GM12801 (cell line): ENCODE data around the gene TRAK1.

Experiments used
- TF ChIP-seq, protein P1 (sequence below): IDR thresholded peaks from one replicate; pipeline ENCODE4 v1.5.1; 2011; ENCODE audit warnings: control low read depth; ENCODE audit not compliant: insufficient read length; ENCODE audit errors: extremely low read depth

Gene TRAK1

GRCh38 chr3:42118762-42119361 lies 27.7 kb downstream of the TRAK1 start:
- TF ChIP-seq, protein P1, sequence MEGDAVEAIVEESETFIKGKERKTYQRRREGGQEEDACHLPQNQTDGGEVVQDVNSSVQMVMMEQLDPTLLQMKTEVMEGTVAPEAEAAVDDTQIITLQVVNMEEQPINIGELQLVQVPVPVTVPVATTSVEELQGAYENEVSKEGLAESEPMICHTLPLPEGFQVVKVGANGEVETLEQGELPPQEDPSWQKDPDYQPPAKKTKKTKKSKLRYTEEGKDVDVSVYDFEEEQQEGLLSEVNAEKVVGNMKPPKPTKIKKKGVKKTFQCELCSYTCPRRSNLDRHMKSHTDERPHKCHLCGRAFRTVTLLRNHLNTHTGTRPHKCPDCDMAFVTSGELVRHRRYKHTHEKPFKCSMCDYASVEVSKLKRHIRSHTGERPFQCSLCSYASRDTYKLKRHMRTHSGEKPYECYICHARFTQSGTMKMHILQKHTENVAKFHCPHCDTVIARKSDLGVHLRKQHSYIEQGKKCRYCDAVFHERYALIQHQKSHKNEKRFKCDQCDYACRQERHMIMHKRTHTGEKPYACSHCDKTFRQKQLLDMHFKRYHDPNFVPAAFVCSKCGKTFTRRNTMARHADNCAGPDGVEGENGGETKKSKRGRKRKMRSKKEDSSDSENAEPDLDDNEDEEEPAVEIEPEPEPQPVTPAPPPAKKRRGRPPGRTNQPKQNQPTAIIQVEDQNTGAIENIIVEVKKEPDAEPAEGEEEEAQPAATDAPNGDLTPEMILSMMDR: no peak

GRCh38 chr3:42119561-42120355 lies 28.6 kb downstream of the TRAK1 start:
- TF ChIP-seq, protein P1: no peak

- TF ChIP-seq, protein P1: no peak
These were observed 29.7 kb downstream of the TRAK1 start for GRCh38 chr3:42120866-42121265.

DNA sequence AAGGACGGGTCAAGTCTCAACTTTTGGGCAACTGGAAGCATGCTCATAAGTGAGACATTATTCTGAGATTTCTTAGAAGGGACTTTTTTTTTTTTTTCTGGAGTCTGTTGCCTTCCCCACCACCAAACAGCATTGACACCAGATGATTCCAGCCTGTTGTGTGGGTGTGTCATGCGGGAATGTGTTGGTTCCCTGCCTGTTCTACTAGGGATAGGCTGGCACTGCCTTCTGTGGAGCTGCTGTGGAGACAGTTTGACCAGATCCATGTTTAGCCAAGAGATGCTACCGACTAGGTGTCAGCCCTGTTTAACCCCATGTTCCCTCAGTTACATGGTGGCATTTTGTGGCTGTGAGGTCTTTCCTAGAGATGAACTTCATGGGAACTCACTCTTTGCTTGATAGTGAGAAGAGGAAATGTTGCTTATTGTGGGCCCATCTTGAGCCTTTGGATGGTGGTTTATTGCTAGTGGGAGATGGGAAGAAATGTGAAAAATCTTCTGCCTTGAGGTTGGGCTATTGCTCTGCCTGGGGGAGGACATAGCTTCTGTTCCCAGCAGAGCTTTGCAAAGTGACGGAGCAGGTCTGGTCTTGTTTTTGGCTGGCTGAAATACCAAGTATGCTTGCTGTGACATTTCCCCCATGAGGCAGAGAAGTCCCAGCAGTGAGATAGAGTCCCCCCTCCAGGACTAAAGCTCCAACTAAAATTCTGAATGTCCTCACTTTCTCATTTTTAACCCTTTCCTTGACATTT lies 31.3 kb downstream of the TRAK1 start:
- TF ChIP-seq, protein P1: no peak

GRCh38 chr3:42123012-42123581 lies 31.9 kb downstream of the TRAK1 start:
- TF ChIP-seq, protein P1: no peak

DNA sequence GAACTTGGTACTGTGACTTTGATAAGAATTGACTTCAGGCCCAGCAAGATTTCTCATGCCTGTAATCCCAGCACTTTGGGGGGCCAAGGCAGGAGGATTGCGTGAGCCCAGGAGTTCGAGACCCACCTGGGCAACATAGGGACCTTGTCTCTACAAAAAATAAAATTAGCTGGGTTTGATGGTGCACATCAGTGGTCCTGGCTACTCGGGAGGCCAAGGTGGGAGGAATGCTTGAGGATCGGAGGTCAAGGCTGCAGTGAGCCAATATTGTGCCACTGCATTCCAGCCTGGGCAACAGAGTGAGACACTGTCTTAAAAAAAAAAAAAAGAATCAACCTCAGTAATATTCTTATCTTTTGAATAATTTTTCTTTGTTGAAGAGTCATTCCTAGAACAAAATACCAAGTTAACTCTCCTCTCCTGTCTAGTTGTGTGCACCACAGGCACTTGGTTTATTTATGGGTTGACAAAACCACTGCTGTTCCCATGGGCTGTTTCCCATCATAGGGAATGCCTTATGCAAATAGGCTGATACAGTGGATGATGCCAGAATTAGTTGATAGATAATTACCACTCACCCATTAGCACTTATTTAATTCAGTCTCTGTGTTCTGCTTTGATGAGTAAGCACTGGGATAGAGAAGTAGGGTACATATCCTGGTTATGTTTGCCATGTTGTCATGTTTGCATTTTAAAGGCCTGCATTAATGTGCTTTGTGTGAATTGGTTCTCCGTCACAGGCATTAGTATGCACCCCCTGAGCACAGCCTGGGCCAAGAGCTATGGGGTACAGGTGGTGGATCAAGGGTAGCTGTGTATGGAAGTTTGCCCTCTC lies 32.9 kb downstream of the TRAK1 start:
- TF ChIP-seq, protein P1: no peak
